Neural cell (in vitro differentiated cells): ENCODE measurements around the gene CD48. TPM values are rescaled to one million over a fixed set of nuclear protein-coding genes. Genes with fewer than 3 reads are reported as not detected.

Experiments used
- H2AFZ ChIP-seq: fragments of 200-600, 300-800 bp; sonication (generic), shearing (Covaris generic); 2 replicates; pipeline ENCODE4 v1.6.0; 2014; ENCODE audit warnings: low read depth, mild to moderate bottlenecking, antibody characterized with exemption, low read length, moderate library complexity
- H3F3A ChIP-seq: fragments of 200-600 bp; shearing (Covaris generic); 2 replicates; pipeline ENCODE4 v1.6.1; 2016; ENCODE audit warnings: mild to moderate bottlenecking, moderate library complexity, mixed read lengths, antibody characterized with exemption, low read length; ENCODE audit not compliant: insufficient read depth, poor library complexity, severe bottlenecking
- H3K27ac ChIP-seq: fragments of 200-600, 300-800 bp; sonication (generic), shearing (Covaris generic); 2 replicates; pipeline ENCODE4 v1.5.1; 2014; ENCODE audit warnings: mild to moderate bottlenecking, low read length, moderate library complexity
- H3K27me3 ChIP-seq: fragments of 300-800, 200-600 bp; sonication (generic), shearing (Covaris generic); 2 replicates; pipeline ENCODE4 v1.6.0; 2014; ENCODE audit warnings: mild to moderate bottlenecking, low read depth, low read length, moderate library complexity; ENCODE audit not compliant: insufficient read depth
- H3K36me3 ChIP-seq: fragments of 300-800, 200-600 bp; sonication (generic), shearing (Covaris generic); 2 replicates; pipeline ENCODE4 v1.5.1; 2014; ENCODE audit warnings: mild to moderate bottlenecking, antibody characterized with exemption, low read length, moderate library complexity; ENCODE audit not compliant: insufficient read depth
- H3K4me2 ChIP-seq: fragments of 300-800, 200-600 bp; sonication (generic), shearing (Covaris generic); 2 replicates; pipeline ENCODE4 v1.6.0; 2014; ENCODE audit warnings: mild to moderate bottlenecking, low read length
- H3K4me3 ChIP-seq: fragments of 300-800, 200-600 bp; sonication (generic), shearing (Covaris generic); 2 replicates; pipeline ENCODE4 v1.5.1; 2014; ENCODE audit warnings: mild to moderate bottlenecking, low read length, moderate library complexity
- H3K79me2 ChIP-seq: fragments of 200-600 bp; shearing (Covaris generic); replicated peaks from 2 replicates; pipeline ENCODE4 v1.6.0; 2014; ENCODE audit warnings: mild to moderate bottlenecking, low read length, moderate library complexity; ENCODE audit not compliant: insufficient read depth
- H3K9ac ChIP-seq: fragments of 300-800, 200-600 bp; sonication (generic), shearing (Covaris generic); 2 replicates; pipeline ENCODE4 v1.6.1; 2016; ENCODE audit warnings: mild to moderate bottlenecking, low read length, mixed read lengths
- H3K9me2 ChIP-seq: fragments of 200-600 bp; shearing (Covaris generic); 2 replicates; pipeline ENCODE4 v1.6.1; 2016; ENCODE audit warnings: mild to moderate bottlenecking, low read length, mixed read lengths; ENCODE audit not compliant: insufficient read depth
- H3K9me3 ChIP-seq: fragments of 200-600, 300-800 bp; sonication (generic), shearing (Covaris generic); 2 replicates; pipeline ENCODE4 v1.6.1; 2016; ENCODE audit warnings: mild to moderate bottlenecking, mixed run types, low read length, moderate library complexity, mixed read lengths
- H4K20me1 ChIP-seq: fragments of 200-600 bp; shearing (Covaris generic); 2 replicates; pipeline ENCODE4 v1.6.1; 2016; ENCODE audit warnings: mild to moderate bottlenecking, mixed run types; ENCODE audit not compliant: insufficient read depth
- CTCF ChIP-seq: fragments of 450-650 bp; IDR thresholded peaks from 2 replicates; pipeline ENCODE4 v1.5.1; 2014; ENCODE audit warnings: antibody characterized with exemption, mild to moderate bottlenecking, moderate library complexity; ENCODE audit not compliant: poor library complexity, severe bottlenecking
- EP300 ChIP-seq: fragments of 450-650 bp; conservative IDR thresholded peaks from 2 replicates; pipeline ENCODE4 v1.6.1; 2014; ENCODE audit warnings: antibody characterized with exemption, mild to moderate bottlenecking, moderate library complexity; ENCODE audit not compliant: poor library complexity, severe bottlenecking
- EZH2 ChIP-seq: fragments of 200-600, 300-800 bp; shearing (Covaris generic), sonication (generic); IDR thresholded peaks from 2 replicates; pipeline ENCODE4 v1.6.1; 2014; ENCODE audit warnings: antibody characterized with exemption, low read length, borderline replicate concordance, mild to moderate bottlenecking; ENCODE audit not compliant: insufficient read depth, poor library complexity, severe bottlenecking
- MXI1 ChIP-seq: fragments of 450-650 bp; conservative IDR thresholded peaks from 2 replicates; pipeline ENCODE4 v1.6.1; 2014; ENCODE audit warnings: antibody characterized with exemption, mild to moderate bottlenecking; ENCODE audit not compliant: poor library complexity, severe bottlenecking
- POLR2AphosphoS5 ChIP-seq: IDR thresholded peaks from 2 replicates; pipeline ENCODE4 v1.6.1; 2012
- RAD21 ChIP-seq: fragments of 450-650 bp; conservative IDR thresholded peaks from 2 replicates; pipeline ENCODE4 v1.6.1; 2014; ENCODE audit warnings: antibody characterized with exemption, mild to moderate bottlenecking, moderate library complexity
- REST ChIP-seq: IDR thresholded peaks from 2 replicates; pipeline ENCODE4 v1.6.1; 2012; ENCODE audit warnings: borderline replicate concordance
- SMC3 ChIP-seq: fragments of 450-650 bp; conservative IDR thresholded peaks from 2 replicates; pipeline ENCODE4 v1.6.1; 2014; ENCODE audit warnings: antibody characterized with exemption, mild to moderate bottlenecking, moderate library complexity; ENCODE audit not compliant: poor library complexity
- TAF1 ChIP-seq: IDR thresholded peaks from 2 replicates; pipeline ENCODE4 v1.6.1; 2012; ENCODE audit warnings: low read depth
- polyA plus RNA-seq: library from polyadenylated mRNA; depleted of rRNA; stranded (reverse); fragments of >200 nt; gene quantifications from 2 replicates; pipeline ENCODE4 v1.2.3, GENCODE V29; 2014

The CD48 gene
- polyA plus RNA-seq, 1 donor from 2014 or later: not detected

DNA sequence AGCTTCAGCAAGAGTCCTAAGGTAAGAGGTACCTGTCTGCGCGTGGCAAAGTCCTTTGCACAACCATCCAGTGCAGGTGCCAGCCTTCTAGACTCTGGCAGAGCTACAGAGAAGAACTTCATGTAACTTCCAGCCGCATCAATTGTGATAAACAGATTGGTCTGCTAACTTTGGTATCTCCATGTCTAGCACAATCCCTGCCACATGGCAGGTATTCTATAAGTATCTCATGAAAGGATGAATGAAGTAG, 29.8 kb downstream of the CD48 start:
- H3K27ac ChIP-seq: no peak overlapping the region
- H3K9me2 ChIP-seq: no peaks in the 10 kb centered on the region
- no peaks in the 10 kb centered on the region for H3K36me3 ChIP-seq
- H3K9me3 ChIP-seq: no peaks in the 10 kb centered on the region
- H3K9ac ChIP-seq: no peak overlapping the region
- H3K79me2 ChIP-seq: no peaks in the 10 kb centered on the region
- no peak overlapping the region for H3K4me2 ChIP-seq
- H3F3A ChIP-seq: no peaks in the 10 kb centered on the region
- no peak overlapping the region for H3K4me3 ChIP-seq
- H2AFZ ChIP-seq: no peak overlapping the region
- H4K20me1 ChIP-seq: no peaks in the 10 kb centered on the region
- no peaks in the 10 kb centered on the region for H3K27me3 ChIP-seq
- TF ChIP-seq SMC3 (no peak), RAD21 (no peak), EP300 (no peak), CTCF (no peak), REST (no peak), MXI1 (no peak), TAF1 (no peak), POLR2AphosphoS5 (no peak), EZH2 (no peak)

DNA sequence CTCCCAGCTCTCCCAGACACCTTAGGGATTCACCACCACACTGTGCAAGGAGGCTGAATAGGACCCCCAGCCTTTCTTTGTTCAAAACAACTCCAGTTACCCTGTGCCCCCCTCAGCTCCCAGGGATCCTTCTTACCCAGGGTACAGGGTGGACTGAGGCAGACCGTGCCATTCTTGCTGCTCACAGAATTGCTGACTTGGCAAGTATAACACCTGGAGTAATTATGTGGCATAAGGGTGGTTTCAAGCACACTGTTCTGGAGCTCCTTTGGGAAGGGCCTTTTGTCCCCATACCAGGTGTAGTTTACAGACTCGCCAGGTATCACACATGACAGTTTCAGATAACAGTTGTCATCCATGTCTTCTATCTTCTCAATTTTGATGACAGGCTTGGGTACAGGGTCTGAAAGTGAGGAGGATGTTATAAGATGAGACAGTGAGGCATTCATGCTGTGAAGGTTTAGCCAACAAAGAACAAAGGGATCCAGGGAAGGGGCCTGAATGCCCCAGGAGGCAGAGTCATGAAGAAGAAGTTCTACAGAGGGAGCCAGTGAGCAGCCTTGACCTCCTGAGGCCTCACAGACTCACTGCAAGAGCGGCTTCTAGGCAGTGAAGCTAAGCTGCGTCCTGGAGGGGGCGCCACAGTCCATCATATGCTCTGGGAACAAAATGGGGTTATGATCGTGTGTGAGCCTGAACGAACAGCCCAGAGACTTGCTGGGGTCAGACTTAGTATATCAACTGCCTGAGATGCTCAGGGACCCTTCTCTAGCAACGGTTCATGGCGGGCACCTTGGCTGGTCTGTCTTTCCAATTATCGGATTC, 30.3 kb downstream of the CD48 start:
- TF ChIP-seq SMC3 (peak; percentile 22), RAD21 (peak; percentile 58), POLR2AphosphoS5 (no peak), CTCF (peak; percentile 54)
- Histone ChIP-seq H3F3A (no peaks in the 10 kb centered on the region), H3K79me2 (no peaks in the 10 kb centered on the region), H3K4me3 (no peak overlapping the region), H3K36me3 (no peaks in the 10 kb centered on the region), H3K9me2 (no peaks in the 10 kb centered on the region), H3K27me3 (no peaks in the 10 kb centered on the region), H3K9me3 (no peaks in the 10 kb centered on the region), H3K4me2 (no peak overlapping the region), H4K20me1 (no peaks in the 10 kb centered on the region), H2AFZ (no peak overlapping the region), H3K9ac (no peak overlapping the region), H3K27ac (no peak overlapping the region)
